Measurements from ENCODE around the gene PLXDC2.

PLXDC2 gene

GRCh38 chr10:19921300-19922140 lies 105.3 kb downstream of the PLXDC2 start:
- no peak for DNase-seq
- no peaks in the 10 kb centered on the region for H3K36me3 Mint-ChIP-seq (ENCODE audit: low read depth)
- H3K27ac Mint-ChIP-seq: peak overlapping the region; percentile 69
- peaks cover 76% of the 10 kb centered on the region for H3K4me1 Mint-ChIP-seq
- TF ChIP-seq CTCF (IDR thresholded peaks at IDR 0.05): no peak
- H3K4me3 Mint-ChIP-seq: no peak overlapping the region
- no peaks in the 10 kb centered on the region for H3K9me3 Mint-ChIP-seq
- peaks cover 3% of the 10 kb centered on the region for H3K27me3 Mint-ChIP-seq (ENCODE audit: low read depth, poor library complexity)

- H3K9me3 Mint-ChIP-seq: no peaks in the 10 kb centered on the region
- no peak for TF ChIP-seq CTCF (IDR thresholded peaks at IDR 0.05)
- no peak overlapping the region for H3K4me3 Mint-ChIP-seq
- H3K27me3 Mint-ChIP-seq (ENCODE audit: low read depth, poor library complexity): peaks cover 3% of the 10 kb centered on the region
- H3K27ac Mint-ChIP-seq: peak overlapping the region; percentile 91
- H3K4me1 Mint-ChIP-seq: peaks cover 83% of the 10 kb centered on the region
- DNase-seq: no peak
- peaks cover 5% of the 10 kb centered on the region for H3K36me3 Mint-ChIP-seq (ENCODE audit: low read depth)
Measured at GRCh38 chr10:19922236-19922963, 106.2 kb downstream of the PLXDC2 start.

- Mint-ChIP-seq H3K4me3 (no peak overlapping the region), H3K36me3 (ENCODE audit: low read depth) (peaks cover 9% of the 10 kb centered on the region), H3K4me1 (peaks cover 71% of the 10 kb centered on the region), H3K27me3 (ENCODE audit: low read depth, poor library complexity) (peaks cover 3% of the 10 kb centered on the region), H3K27ac (peak overlapping the region; percentile 50), H3K9me3 (no peaks in the 10 kb centered on the region)
- DNase-seq: no peak
- TF ChIP-seq CTCF (IDR thresholded peaks at IDR 0.05): no peak
Measured at GRCh38 chr10:19925064-19925463, 108.8 kb downstream of the PLXDC2 start.

- H3K9me3 Mint-ChIP-seq: no peaks in the 10 kb centered on the region
Measured at GRCh38 chr10:19928936-19929335, 112.7 kb downstream of the PLXDC2 start.

GRCh38 chr10:19929506-19930140 lies 113.4 kb downstream of the PLXDC2 start:
- H3K9me3 Mint-ChIP-seq: no peaks in the 10 kb centered on the region
- no peak overlapping the region for H3K4me3 Mint-ChIP-seq
- no peaks in the 10 kb centered on the region for H3K27me3 Mint-ChIP-seq (ENCODE audit: low read depth, poor library complexity)
- TF ChIP-seq CTCF (IDR thresholded peaks at IDR 0.05): no peak
- H3K4me1 Mint-ChIP-seq: peaks cover 65% of the 10 kb centered on the region
- H3K27ac Mint-ChIP-seq: peak overlapping the region; percentile 20
- H3K36me3 Mint-ChIP-seq (ENCODE audit: low read depth): peaks cover 14% of the 10 kb centered on the region
- DNase-seq: no peak

More at GRCh38 chr10:19928936-19929335, 112.7 kb downstream of the PLXDC2 start:
- Mint-ChIP-seq H3K4me3 (no peak overlapping the region), H3K27me3 (ENCODE audit: low read depth, poor library complexity) (no peaks in the 10 kb centered on the region), H3K4me1 (peaks cover 69% of the 10 kb centered on the region), H3K27ac (no peak overlapping the region), H3K36me3 (ENCODE audit: low read depth) (peaks cover 14% of the 10 kb centered on the region)
- DNase-seq: no peak
- no peak for TF ChIP-seq CTCF (IDR thresholded peaks at IDR 0.05)
